IPS-18a (cell line): ENCODE results near the gene PTPRT.

ENCODE experiments used
- H3K27ac ChIP-seq: one replicate; pipeline ENCODE4 v1.5.1; 2013; ENCODE audit warnings: low read length
- H3K27me3 ChIP-seq: one replicate; pipeline ENCODE4 v1.6.1; 2013; ENCODE audit warnings: mild to moderate bottlenecking, low read length; ENCODE audit not compliant: control insufficient read depth, insufficient read depth
- H3K36me3 ChIP-seq: one replicate; pipeline ENCODE4 v1.6.1; 2013; ENCODE audit warnings: low read depth, low read length; ENCODE audit not compliant: control insufficient read depth
- H3K4me1 ChIP-seq: one replicate; pipeline ENCODE4 v1.6.1; 2013; ENCODE audit warnings: low read depth, low read length; ENCODE audit not compliant: control insufficient read depth
- H3K4me3 ChIP-seq: one replicate; pipeline ENCODE4 v1.5.1; 2013; ENCODE audit warnings: low read length
- H3K9ac ChIP-seq: one replicate; pipeline ENCODE4 v1.6.1; 2013; ENCODE audit warnings: mild to moderate bottlenecking, low read length, moderate library complexity
- H3K9me3 ChIP-seq: one replicate; pipeline ENCODE4 v1.6.1; 2013; ENCODE audit warnings: low read depth, low read length; ENCODE audit not compliant: control insufficient read depth

Gene PTPRT

GRCh38 chr20:42482808-42483207, 706.9 kb downstream of the PTPRT start:
- Histone ChIP-seq H3K9ac (no peak overlapping the region), H3K9me3 (no peaks in the 10 kb centered on the region), H3K27me3 (no peaks in the 10 kb centered on the region), H3K4me1 (peaks cover 6% of the 10 kb centered on the region), H3K4me3 (no peak overlapping the region), H3K27ac (no peak overlapping the region), H3K36me3 (no peaks in the 10 kb centered on the region)

GRCh38 chr20:42475773-42476172, 713.9 kb downstream of the PTPRT start:
- Histone ChIP-seq H3K27me3 (no peaks in the 10 kb centered on the region), H3K27ac (no peak overlapping the region), H3K9ac (no peak overlapping the region), H3K36me3 (no peaks in the 10 kb centered on the region), H3K4me1 (no peaks in the 10 kb centered on the region), H3K4me3 (no peak overlapping the region), H3K9me3 (no peaks in the 10 kb centered on the region)

- H3K4me3 ChIP-seq: no peak overlapping the region
- H3K36me3 ChIP-seq: no peaks in the 10 kb centered on the region
- no peak overlapping the region for H3K9ac ChIP-seq
- H3K27me3 ChIP-seq: no peaks in the 10 kb centered on the region
- H3K4me1 ChIP-seq: no peaks in the 10 kb centered on the region
- no peak overlapping the region for H3K27ac ChIP-seq
- H3K9me3 ChIP-seq: no peaks in the 10 kb centered on the region
These were observed 715.1 kb downstream of the PTPRT start for GRCh38 chr20:42474646-42475045.

- Histone ChIP-seq H3K27me3 (no peaks in the 10 kb centered on the region), H3K9ac (no peak overlapping the region), H3K4me1 (no peaks in the 10 kb centered on the region), H3K36me3 (no peaks in the 10 kb centered on the region), H3K9me3 (no peaks in the 10 kb centered on the region), H3K27ac (no peak overlapping the region), H3K4me3 (no peak overlapping the region)
These were observed 717.5 kb downstream of the PTPRT start for GRCh38 chr20:42472198-42472597.

GRCh38 chr20:42461965-42462593, 727.6 kb downstream of the PTPRT start:
- Histone ChIP-seq H3K27ac (no peak overlapping the region), H3K9ac (no peak overlapping the region), H3K27me3 (no peaks in the 10 kb centered on the region)

GRCh38 chr20:42461291-42461690, 728.4 kb downstream of the PTPRT start:
- H3K4me3 ChIP-seq: no peak overlapping the region
- no peaks in the 10 kb centered on the region for H3K27me3 ChIP-seq
- H3K4me1 ChIP-seq: peaks cover 19% of the 10 kb centered on the region
- no peaks in the 10 kb centered on the region for H3K9me3 ChIP-seq
- H3K36me3 ChIP-seq: no peaks in the 10 kb centered on the region
- H3K9ac ChIP-seq: no peak overlapping the region
- H3K27ac ChIP-seq: no peak overlapping the region

More at GRCh38 chr20:42461965-42462593, 727.6 kb downstream of the PTPRT start:
- Histone ChIP-seq H3K9me3 (no peaks in the 10 kb centered on the region), H3K4me3 (no peak overlapping the region), H3K4me1 (peaks cover 19% of the 10 kb centered on the region), H3K36me3 (no peaks in the 10 kb centered on the region)

GRCh38 chr20:42447270-42447669, 742.4 kb downstream of the PTPRT start:
- Histone ChIP-seq H3K27me3 (no peaks in the 10 kb centered on the region), H3K4me3 (no peak overlapping the region), H3K4me1 (peaks cover 7% of the 10 kb centered on the region), H3K9me3 (no peaks in the 10 kb centered on the region), H3K9ac (no peak overlapping the region), H3K36me3 (no peaks in the 10 kb centered on the region), H3K27ac (no peak overlapping the region)

- Histone ChIP-seq H3K27me3 (no peaks in the 10 kb centered on the region), H3K36me3 (no peaks in the 10 kb centered on the region), H3K4me1 (peaks cover 7% of the 10 kb centered on the region), H3K27ac (no peak overlapping the region), H3K4me3 (no peak overlapping the region), H3K9ac (no peak overlapping the region), H3K9me3 (no peaks in the 10 kb centered on the region)
These were observed 744.9 kb downstream of the PTPRT start for GRCh38 chr20:42444799-42445198.

GRCh38 chr20:42443200-42443599, 746.5 kb downstream of the PTPRT start:
- H3K4me3 ChIP-seq: no peak overlapping the region
- no peak overlapping the region for H3K9ac ChIP-seq
- H3K27me3 ChIP-seq: no peaks in the 10 kb centered on the region
- no peak overlapping the region for H3K27ac ChIP-seq
- peaks cover 7% of the 10 kb centered on the region for H3K4me1 ChIP-seq
- H3K9me3 ChIP-seq: no peaks in the 10 kb centered on the region
- no peaks in the 10 kb centered on the region for H3K36me3 ChIP-seq

- no peaks in the 10 kb centered on the region for H3K9me3 ChIP-seq
These were observed 747.0 kb downstream of the PTPRT start for GRCh38 chr20:42442716-42443115.

GRCh38 chr20:42441864-42442331, 747.8 kb downstream of the PTPRT start:
- no peaks in the 10 kb centered on the region for H3K36me3 ChIP-seq
- peaks cover 6% of the 10 kb centered on the region for H3K4me1 ChIP-seq

More at GRCh38 chr20:42442716-42443115, 747.0 kb downstream of the PTPRT start:
- Histone ChIP-seq H3K4me1 (peaks cover 7% of the 10 kb centered on the region), H3K27ac (no peak overlapping the region), H3K27me3 (no peaks in the 10 kb centered on the region), H3K9ac (no peak overlapping the region), H3K4me3 (no peak overlapping the region), H3K36me3 (no peaks in the 10 kb centered on the region)

GRCh38 chr20:42441196-42441863, 748.4 kb downstream of the PTPRT start:
- H3K27ac ChIP-seq: no peak overlapping the region
- H3K9ac ChIP-seq: no peak overlapping the region
- no peaks in the 10 kb centered on the region for H3K9me3 ChIP-seq
- H3K4me1 ChIP-seq: peaks cover 2% of the 10 kb centered on the region
- no peaks in the 10 kb centered on the region for H3K27me3 ChIP-seq
- no peaks in the 10 kb centered on the region for H3K36me3 ChIP-seq
- H3K4me3 ChIP-seq: no peak overlapping the region

More at GRCh38 chr20:42441864-42442331, 747.8 kb downstream of the PTPRT start:
- no peak overlapping the region for H3K4me3 ChIP-seq
- H3K9ac ChIP-seq: no peak overlapping the region
- H3K9me3 ChIP-seq: no peaks in the 10 kb centered on the region
- no peaks in the 10 kb centered on the region for H3K27me3 ChIP-seq
- H3K27ac ChIP-seq: no peak overlapping the region
